ENCODE results near the gene SSMEM1.
"Not testable (repeated sequence)": the region's sequence is repeated elsewhere in the genome, so short reads cannot be mapped to it uniquely, and the experiment has no call there.

SSMEM1 gene

GRCh38 chr7:130207642-130208041, at the start of gene SSMEM1:
TSS of gene SSMEM1 (plus strand) at chr7:130207860. CDS start at chr7:130207911, 51 bp downstream.
- in situ Hi-C loops (cut with HindIII; ENCODE audit: low pct_ligation_motif_present, low pct_unique_long_range_greater_than_20kb, low sequenced_read_pairs): no loop called here

GRCh38 chr7:130160023-130160422, 47.6 kb upstream of the SSMEM1 start:
- no peak for DNase-seq
- in situ Hi-C loops (cut with HindIII; ENCODE audit: low pct_ligation_motif_present, low pct_unique_long_range_greater_than_20kb, low sequenced_read_pairs): no loop called here

More at GRCh38 chr7:130207642-130208041, at the start of gene SSMEM1:
- DNase-seq: no peak

GRCh38 chr7:130160455-130160854, 47.2 kb upstream of the SSMEM1 start:
- in situ Hi-C loops (cut with HindIII; ENCODE audit: low pct_ligation_motif_present, low pct_unique_long_range_greater_than_20kb, low sequenced_read_pairs): no loop called here
- DNase-seq: no peak

- DNase-seq: no peak
Measured at GRCh38 chr7:130162196-130162595, 45.5 kb upstream of the SSMEM1 start.

GRCh38 chr7:130174237-130174959, 33.3 kb upstream of the SSMEM1 start:
- in situ Hi-C loops (cut with HindIII; ENCODE audit: low pct_ligation_motif_present, low pct_unique_long_range_greater_than_20kb, low sequenced_read_pairs): no loop called here
- no peak for DNase-seq

More at GRCh38 chr7:130162196-130162595, 45.5 kb upstream of the SSMEM1 start:
- in situ Hi-C loops (cut with HindIII; ENCODE audit: low pct_ligation_motif_present, low pct_unique_long_range_greater_than_20kb, low sequenced_read_pairs): no loop called here

GRCh38 chr7:130178251-130178650, 29.4 kb upstream of the SSMEM1 start:
- DNase-seq: no peak
- in situ Hi-C loops (cut with HindIII; ENCODE audit: low pct_ligation_motif_present, low pct_unique_long_range_greater_than_20kb, low sequenced_read_pairs): no loop called here

- DNase-seq: no peak
- in situ Hi-C loops (cut with HindIII; ENCODE audit: low pct_ligation_motif_present, low pct_unique_long_range_greater_than_20kb, low sequenced_read_pairs): no loop called here
Measured at GRCh38 chr7:130179631-130180030, 28.0 kb upstream of the SSMEM1 start.

GRCh38 chr7:130180571-130181262, 26.9 kb upstream of the SSMEM1 start:
- no peak for DNase-seq
- in situ Hi-C loops (cut with HindIII; ENCODE audit: low pct_ligation_motif_present, low pct_unique_long_range_greater_than_20kb, low sequenced_read_pairs): no loop called here

- in situ Hi-C loops (cut with HindIII; ENCODE audit: low pct_ligation_motif_present, low pct_unique_long_range_greater_than_20kb, low sequenced_read_pairs): no loop called here
Measured at GRCh38 chr7:130181263-130181605, 26.4 kb upstream of the SSMEM1 start.

GRCh38 chr7:130182990-130183389, 24.7 kb upstream of the SSMEM1 start:
- DNase-seq: no peak
- in situ Hi-C loops (cut with HindIII; ENCODE audit: low pct_ligation_motif_present, low pct_unique_long_range_greater_than_20kb, low sequenced_read_pairs): no loop called here

More at GRCh38 chr7:130181263-130181605, 26.4 kb upstream of the SSMEM1 start:
- no peak for DNase-seq

- in situ Hi-C loops (cut with HindIII; ENCODE audit: low pct_ligation_motif_present, low pct_unique_long_range_greater_than_20kb, low sequenced_read_pairs); DNase-seq: not testable (repeated sequence)
Measured at GRCh38 chr7:130184349-130184748, 23.3 kb upstream of the SSMEM1 start.

- DNase-seq: no peak
Measured at GRCh38 chr7:130187360-130187759, 20.3 kb upstream of the SSMEM1 start.

GRCh38 chr7:130189343-130189742, 18.3 kb upstream of the SSMEM1 start:
- DNase-seq: no peak

More at GRCh38 chr7:130187360-130187759, 20.3 kb upstream of the SSMEM1 start:
- in situ Hi-C loops (cut with HindIII; ENCODE audit: low pct_ligation_motif_present, low pct_unique_long_range_greater_than_20kb, low sequenced_read_pairs): no loop called here

GRCh38 chr7:130191791-130192190, 15.9 kb upstream of the SSMEM1 start:
- in situ Hi-C loops (cut with HindIII; ENCODE audit: low pct_ligation_motif_present, low pct_unique_long_range_greater_than_20kb, low sequenced_read_pairs): no loop called here

More at GRCh38 chr7:130189343-130189742, 18.3 kb upstream of the SSMEM1 start:
- in situ Hi-C loops (cut with HindIII; ENCODE audit: low pct_ligation_motif_present, low pct_unique_long_range_greater_than_20kb, low sequenced_read_pairs): no loop called here

GRCh38 chr7:130195396-130195795, 12.3 kb upstream of the SSMEM1 start:
- DNase-seq: no peak
- in situ Hi-C loops (cut with HindIII; ENCODE audit: low pct_ligation_motif_present, low pct_unique_long_range_greater_than_20kb, low sequenced_read_pairs): no loop called here

More at GRCh38 chr7:130191791-130192190, 15.9 kb upstream of the SSMEM1 start:
- DNase-seq: no peak

- DNase-seq: no peak
- in situ Hi-C loops (cut with HindIII; ENCODE audit: low pct_ligation_motif_present, low pct_unique_long_range_greater_than_20kb, low sequenced_read_pairs): no loop called here
Measured at GRCh38 chr7:130196476-130196875, 11.2 kb upstream of the SSMEM1 start.

- no peak for DNase-seq
- in situ Hi-C loops (cut with HindIII; ENCODE audit: low pct_ligation_motif_present, low pct_unique_long_range_greater_than_20kb, low sequenced_read_pairs): no loop called here
Measured at GRCh38 chr7:130197094-130197493, 10.6 kb upstream of the SSMEM1 start.

- no peak for DNase-seq
- in situ Hi-C loops (cut with HindIII; ENCODE audit: low pct_ligation_motif_present, low pct_unique_long_range_greater_than_20kb, low sequenced_read_pairs): no loop called here
Measured at GRCh38 chr7:130201796-130202195, 5.9 kb upstream of the SSMEM1 start.

GRCh38 chr7:130205084-130205947, 2.3 kb upstream of the SSMEM1 start, which contains the start of gene TMEM209:
TSS of gene TMEM209 (minus strand) at chr7:130205406. CDS start at chr7:130205375, 31 bp downstream.
- DNase-seq: peak; percentile 100
- in situ Hi-C loops (cut with HindIII; ENCODE audit: low pct_ligation_motif_present, low pct_unique_long_range_greater_than_20kb, low sequenced_read_pairs): no loop called here
